Muscle of leg (tissue), 16 donors: ENCODE results near the gene PCDH1. TPM values are rescaled to one million over a fixed set of nuclear protein-coding genes. Genes with fewer than 3 reads are reported as not detected.
"Not testable (repeated sequence)": the region's sequence is repeated elsewhere in the genome, so short reads cannot be mapped to it uniquely, and the experiment has no call there.

Source experiments
- DNase-seq: peaks from one replicate; pipeline ENCODE4 v3.0.0; 2013
- H3K27ac ChIP-seq: one replicate; pipeline ENCODE4 v1.5.1; 2013; ENCODE audit warnings: mild to moderate bottlenecking, low read length, control low read depth
- H3K27me3 ChIP-seq: one replicate; pipeline ENCODE4 v1.6.1; 2013; ENCODE audit warnings: low read length; ENCODE audit not compliant: control insufficient read depth, insufficient read depth
- H3K36me3 ChIP-seq: one replicate; pipeline ENCODE4 v1.6.1; 2013; ENCODE audit warnings: low read length; ENCODE audit not compliant: control insufficient read depth, insufficient read depth
- H3K4me1 ChIP-seq: one replicate; pipeline ENCODE4 v1.6.1; 2013; ENCODE audit warnings: low read length; ENCODE audit not compliant: control insufficient read depth, insufficient read depth
- H3K4me3 ChIP-seq: one replicate; pipeline ENCODE4 v1.5.1; 2013; ENCODE audit warnings: low read length, control low read depth
- H3K9me3 ChIP-seq: replicated peaks from 2 replicates; pipeline ENCODE4 v1.6.1; 2013; ENCODE audit warnings: low read depth, low read length; ENCODE audit not compliant: control insufficient read depth
- WGBS: methylation state at CpG from one replicate; pipeline ENCODE4 v1.1.5; 2013; ENCODE audit warnings: missing lambda C conversion rate; ENCODE audit not compliant: insufficient coverage; 5-methylcytosine and 5-hydroxymethylcytosine counted together
- long read RNA-seq, 11 donors: transcript quantifications; one replicate each; lab custom pipeline, GENCODE V29; 2026
- polyA plus RNA-seq, 8 donors: library from polyadenylated mRNA; unstranded; fragments of 120-200 nt; gene quantifications; one replicate each; pipeline versions ENCODE4 v1.2.1 to v1.2.3, GENCODE V29; 2013; ENCODE audit warnings: inconsistent platforms in 1 of 8, low replicate concordance in 1 of 8; ENCODE audit not compliant: insufficient read length in 8 of 8, insufficient read depth in 1 of 8
- total RNA-seq: library from RNA; stranded (reverse); fragments of 120-200 nt; gene quantifications from one replicate; pipeline ENCODE4 v1.2.4, GENCODE V29; 2013

Gene PCDH1
- total RNA-seq (20.3 TPM), polyA plus RNA-seq (10 to 100 TPM; 13.9 to 24.7 (median 17.6) TPM)
- long read RNA-seq, donor 1, full-length matches to known transcripts: 3 of 3 reads
- long read RNA-seq, donor 1, partial matches to known transcripts: 0 of 3 reads
- long read RNA-seq, donor 1, other reads (novel, unspliced or antisense): 0 of 3 reads
- long read RNA-seq, donor 2: 0 reads
- long read RNA-seq, donor 3, transcript PCDH1-203 (3 exons, 3,827 nt): major isoform, 5 of 11 reads
- long read RNA-seq, donor 3, partial matches to known transcripts: 6 of 11 reads
- long read RNA-seq, donor 3, other reads (novel, unspliced or antisense): 0 of 11 reads
- long read RNA-seq, donor 4, full-length matches to known transcripts: 7 of 7 reads
- long read RNA-seq, donor 4, partial matches to known transcripts: 0 of 7 reads
- long read RNA-seq, donor 4, other reads (novel, unspliced or antisense): 0 of 7 reads
- long read RNA-seq, donor 5, full-length matches to known transcripts: 6 of 6 reads
- long read RNA-seq, donor 5, partial matches to known transcripts: 0 of 6 reads
- long read RNA-seq, donor 5, other reads (novel, unspliced or antisense): 0 of 6 reads
- long read RNA-seq, donor 6, full-length matches to known transcripts: 6 of 6 reads
- long read RNA-seq, donor 6, partial matches to known transcripts: 0 of 6 reads
- long read RNA-seq, donor 6, other reads (novel, unspliced or antisense): 0 of 6 reads
- long read RNA-seq, donor 7, partial matches to known transcripts: 0 of 3 reads
- long read RNA-seq, donor 7, other reads (novel, unspliced or antisense): 0 of 3 reads
- long read RNA-seq, donor 8, partial matches to known transcripts: 0 of 3 reads
- long read RNA-seq, donor 8, other reads (novel, unspliced or antisense): 0 of 3 reads
- long read RNA-seq, donor 9, partial matches to known transcripts: 0 of 2 reads
- long read RNA-seq, donor 9, other reads (novel, unspliced or antisense): 0 of 2 reads
- long read RNA-seq, donor 10, partial matches to known transcripts: 5 of 7 reads
- long read RNA-seq, donor 10, other reads (novel, unspliced or antisense): 0 of 7 reads
- long read RNA-seq, donor 11, transcript PCDH1-203 (3 exons, 3,827 nt): major isoform, 6 of 12 reads
- long read RNA-seq, donor 11, partial matches to known transcripts: 6 of 12 reads
- long read RNA-seq, donor 11, other reads (novel, unspliced or antisense): 0 of 12 reads

GRCh38 chr5:141878186-141878710 is at the start of gene PCDH1:
Gene PCDH1, minus strand, starts transcription at chr5:141878410. Its CDS starts 148 bp downstream, at chr5:141878262.
- Histone ChIP-seq H3K36me3 (no peaks in the 10 kb centered on the region), H3K4me3 (peak within 1 kb of the TSS; percentile 55), H3K27me3 (peaks cover 87% of the 10 kb centered on the region), H3K9me3 (no peaks in the 10 kb centered on the region), H3K4me1 (peaks cover 45% of the 10 kb centered on the region), H3K27ac (peak within 1 kb of the TSS; percentile 51)
- 0% methylated on average over 24 of the region's 63 CpGs for WGBS
- peak; percentile 52 for DNase-seq

GRCh38 chr5:141926434-141926833 is 48.2 kb upstream of the PCDH1 start:
- WGBS: 100% methylated on average over 1 of the region's 2 CpGs
- H3K4me1 ChIP-seq: peaks cover 14% of the 10 kb centered on the region
- H3K27me3 ChIP-seq: no peaks in the 10 kb centered on the region
- H3K27ac ChIP-seq: no peak overlapping the region
- H3K4me3 ChIP-seq: no peak overlapping the region
- peaks cover 58% of the 10 kb centered on the region for H3K36me3 ChIP-seq
- H3K9me3 ChIP-seq: no peaks in the 10 kb centered on the region
- no peak for DNase-seq

GRCh38 chr5:141923448-141924313 is 45.5 kb upstream of the PCDH1 start, which contains the start of gene DELE1:
Gene DELE1, plus strand, starts transcription at chr5:141923871. Its CDS starts 71 bp downstream, at chr5:141923942.
- peaks cover 34% of the 10 kb centered on the region for H3K36me3 ChIP-seq
- no peaks in the 10 kb centered on the region for H3K9me3 ChIP-seq
- peaks cover 14% of the 10 kb centered on the region for H3K4me1 ChIP-seq
- H3K27me3 ChIP-seq: no peaks in the 10 kb centered on the region
- H3K27ac ChIP-seq: peak within 1 kb of the TSS; percentile 99
- WGBS: under 1% methylated on average over 52 of the region's 53 CpGs
- H3K4me3 ChIP-seq: peak within 1 kb of the TSS; percentile 93
- DNase-seq: peak; percentile 98

GRCh38 chr5:141922827-141923447 is 44.7 kb upstream of the PCDH1 start:
- H3K9me3 ChIP-seq, H3K27me3 ChIP-seq, DNase-seq: not testable (repeated sequence)
- Histone ChIP-seq H3K4me1 (peaks cover 14% of the 10 kb centered on the region), H3K36me3 (peaks cover 27% of the 10 kb centered on the region), H3K4me3 (peak overlapping the region; percentile 93), H3K27ac (peak overlapping the region; percentile 99)
- WGBS: 7% methylated on average over 9 of the region's 28 CpGs

- Histone ChIP-seq H3K4me1 (peaks cover 14% of the 10 kb centered on the region), H3K36me3 (peaks cover 6% of the 10 kb centered on the region), H3K27ac (no peak overlapping the region), H3K27me3 (no peaks in the 10 kb centered on the region), H3K4me3 (no peak overlapping the region), H3K9me3 (no peaks in the 10 kb centered on the region)
- WGBS: no CpG with 5 or more reads among the region's 2 CpGs
- DNase-seq: no peak
Observed at GRCh38 chr5:141920771-141921170, 42.6 kb upstream of the PCDH1 start.

- H3K4me1 ChIP-seq: peaks cover 13% of the 10 kb centered on the region
- 81% methylated on average over 8 of the region's 8 CpGs for whole genome bisulfite sequencing
- no peak overlapping the region for H3K4me3 ChIP-seq
- H3K36me3 ChIP-seq: no peaks in the 10 kb centered on the region
- no peak for DNase-seq
- H3K27me3 ChIP-seq: no peaks in the 10 kb centered on the region
- H3K9me3 ChIP-seq: no peaks in the 10 kb centered on the region
- H3K27ac ChIP-seq: no peak overlapping the region
Observed at GRCh38 chr5:141919218-141920119, 41.3 kb upstream of the PCDH1 start.

GRCh38 chr5:141917760-141918159 is 39.5 kb upstream of the PCDH1 start:
- no peaks in the 10 kb centered on the region for H3K9me3 ChIP-seq
- 44% methylated on average over 2 of the region's 5 CpGs for WGBS
- no peak overlapping the region for H3K27ac ChIP-seq
- H3K4me1 ChIP-seq: peaks cover 12% of the 10 kb centered on the region
- peaks cover 5% of the 10 kb centered on the region for H3K27me3 ChIP-seq
- no peak for DNase-seq
- H3K4me3 ChIP-seq: no peak overlapping the region
- no peaks in the 10 kb centered on the region for H3K36me3 ChIP-seq

GRCh38 chr5:141916522-141916921 is 38.3 kb upstream of the PCDH1 start:
- Histone ChIP-seq H3K36me3 (no peaks in the 10 kb centered on the region), H3K9me3 (no peaks in the 10 kb centered on the region), H3K4me1 (peaks cover 10% of the 10 kb centered on the region), H3K4me3 (no peak overlapping the region), H3K27ac (no peak overlapping the region), H3K27me3 (peaks cover 5% of the 10 kb centered on the region)
- WGBS: 81% methylated on average over 1 of the region's 2 CpGs
- DNase-seq: no peak
